Kidney (tissue), 14 donors: ENCODE measurements around the gene GRIP2. TPM values are rescaled to one million over a fixed set of nuclear protein-coding genes. Genes with fewer than 3 reads are reported as not detected.
A peak's percentile ranks its signal among the peaks of the same experiment; 100 is the strongest.

Experiments used
- DNase-seq, 5 donors: peaks; one replicate each; pipeline ENCODE4 v3.0.0-alpha.2; 2013 to 2020
- FAIRE-seq: peaks from 2 replicates; lab custom pipeline; 2012; peaks lifted over from hg19 to GRCh38; lab: Jason Lieb, UNC
- H3K27ac ChIP-seq, 2 donors: one replicate each; pipeline ENCODE4 v1.7.0; 2013; ENCODE audit warnings: low read depth in 2 of 2, low read length in 2 of 2, inconsistent platforms in 1 of 2
- H3K27me3 ChIP-seq: one replicate; pipeline ENCODE4 v1.7.1; 2013; ENCODE audit warnings: low read length, inconsistent platforms; ENCODE audit not compliant: control insufficient read depth, insufficient read depth
- H3K36me3 ChIP-seq, 3 donors: one replicate each; pipeline versions ENCODE4 v1.7.0 to v1.7.1; 2013; ENCODE audit warnings: low read length in 3 of 3, control low read depth in 1 of 3, inconsistent platforms in 1 of 3; ENCODE audit not compliant: insufficient read depth in 3 of 3, control insufficient read depth in 2 of 3
- H3K4me1 ChIP-seq, 3 donors: one replicate each; pipeline versions ENCODE4 v1.7.0 to v1.7.1; 2013; ENCODE audit warnings: low read length in 3 of 3, inconsistent platforms in 1 of 3, low read depth in 1 of 3; ENCODE audit not compliant: control insufficient read depth in 2 of 3, insufficient read depth in 2 of 3
- H3K4me3 ChIP-seq, 3 donors: one replicate each; pipeline versions ENCODE4 v1.7.0 to v1.8.1; 2013; ENCODE audit warnings: low read length in 3 of 3, control low read depth in 1 of 3, inconsistent platforms in 1 of 3
- H3K9ac ChIP-seq, 3 donors: one replicate each; pipeline versions ENCODE4 v1.7.0 to v1.7.1; 2013; ENCODE audit warnings: low read length in 3 of 3, control low read depth in 1 of 3, inconsistent platforms in 1 of 3
- H3K9me3 ChIP-seq, 3 donors: one replicate each; pipeline versions ENCODE4 v1.7.0 to v1.7.1; 2013; ENCODE audit warnings: low read length in 3 of 3, control low read depth in 1 of 3, inconsistent platforms in 1 of 3; ENCODE audit not compliant: control insufficient read depth in 2 of 3, insufficient read depth in 1 of 3
- intact Hi-C: fragments of 100-400 bp; cut with DNase I; formaldehyde crosslinking; loops from one replicate; pipeline ENCODE4 v1.11.1; 2022
- polyA plus RNA-seq: library from polyadenylated mRNA; stranded (reverse); fragments of 350-450 nt; fragmentation: Illumina TruSeq; extraction: RNeasy Lipid Tissue Mini Kit (QIAGEN cat#74804); gene quantifications from one replicate; pipeline ENCODE4 v1.2.3, GENCODE V29; 2014; ENCODE audit warnings: low read depth, low replicate concordance; ENCODE audit not compliant: insufficient read depth
- total RNA-seq: library from RNA; stranded (reverse); fragmentation: NEBNext Ultra II Directional; extraction: Animal tissue kit (Norgen Biotek cat#: 25700); gene quantifications from one replicate; pipeline ENCODE4 v1.2.1, GENCODE V29; 2021
- TF ChIP-seq, protein P1 (sequence below): IDR thresholded peaks from 3 replicates; pipeline ENCODE4 v1.5.1; 2012; ENCODE audit warnings: mild to moderate bottlenecking, moderate library complexity, borderline replicate concordance; ENCODE audit not compliant: insufficient read depth; ENCODE audit errors: extremely low read depth
- donor health status: control.
- donor health status: control.
- donor health status: control.
- donor health status: control.
- donor health status: control.
- donor health status: DM: yes; HTN: yes; CAD: no.
- donor health status: Normal renal cell carcinoma (clear cell type).

GRIP2 gene
- total and polyA plus RNA-seq, 2 donors from 2014 or later, result 3.0 to 3.2 TPM

DNA sequence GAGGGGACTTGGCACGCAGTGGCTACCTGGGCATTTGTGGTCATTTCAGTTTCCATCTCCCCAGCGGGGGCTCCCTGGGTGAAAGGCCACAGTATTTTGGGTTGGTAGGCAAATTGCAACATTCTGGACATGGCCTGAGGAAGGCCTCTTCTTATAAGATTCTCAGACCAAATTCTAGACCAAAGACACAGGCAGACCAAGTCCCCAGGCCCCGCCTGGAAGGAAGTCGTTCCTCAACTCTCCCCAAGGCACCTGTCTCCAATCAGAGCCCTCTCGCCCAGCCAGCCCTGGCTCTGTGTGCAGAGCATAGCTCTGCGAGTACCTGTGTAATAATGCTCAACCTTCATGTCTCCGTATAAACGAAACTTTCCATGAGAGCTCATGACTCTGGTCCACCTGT lies 53.1 kb downstream of the GRIP2 start:
- Histone ChIP-seq H3K27ac (no peak overlapping the region), H3K9me3 (no peaks in the 10 kb centered on the region), H3K9ac (no peak overlapping the region), H3K27me3 (no peaks in the 10 kb centered on the region), H3K4me3 (no peak overlapping the region), H3K4me1 (peaks cover 0 to 8% (median 0%) of the 10 kb centered on the region in 3 donors), H3K36me3 (peaks cover 0 to 9% (median 6%) of the 10 kb centered on the region in 3 donors)
- intact Hi-C loops, result no loop called here
- TF ChIP-seq, protein P1, sequence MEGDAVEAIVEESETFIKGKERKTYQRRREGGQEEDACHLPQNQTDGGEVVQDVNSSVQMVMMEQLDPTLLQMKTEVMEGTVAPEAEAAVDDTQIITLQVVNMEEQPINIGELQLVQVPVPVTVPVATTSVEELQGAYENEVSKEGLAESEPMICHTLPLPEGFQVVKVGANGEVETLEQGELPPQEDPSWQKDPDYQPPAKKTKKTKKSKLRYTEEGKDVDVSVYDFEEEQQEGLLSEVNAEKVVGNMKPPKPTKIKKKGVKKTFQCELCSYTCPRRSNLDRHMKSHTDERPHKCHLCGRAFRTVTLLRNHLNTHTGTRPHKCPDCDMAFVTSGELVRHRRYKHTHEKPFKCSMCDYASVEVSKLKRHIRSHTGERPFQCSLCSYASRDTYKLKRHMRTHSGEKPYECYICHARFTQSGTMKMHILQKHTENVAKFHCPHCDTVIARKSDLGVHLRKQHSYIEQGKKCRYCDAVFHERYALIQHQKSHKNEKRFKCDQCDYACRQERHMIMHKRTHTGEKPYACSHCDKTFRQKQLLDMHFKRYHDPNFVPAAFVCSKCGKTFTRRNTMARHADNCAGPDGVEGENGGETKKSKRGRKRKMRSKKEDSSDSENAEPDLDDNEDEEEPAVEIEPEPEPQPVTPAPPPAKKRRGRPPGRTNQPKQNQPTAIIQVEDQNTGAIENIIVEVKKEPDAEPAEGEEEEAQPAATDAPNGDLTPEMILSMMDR, result no peak
- FAIRE-seq (no peak), DNase-seq (peak in 1 of 5 donors; percentile 29)

DNA sequence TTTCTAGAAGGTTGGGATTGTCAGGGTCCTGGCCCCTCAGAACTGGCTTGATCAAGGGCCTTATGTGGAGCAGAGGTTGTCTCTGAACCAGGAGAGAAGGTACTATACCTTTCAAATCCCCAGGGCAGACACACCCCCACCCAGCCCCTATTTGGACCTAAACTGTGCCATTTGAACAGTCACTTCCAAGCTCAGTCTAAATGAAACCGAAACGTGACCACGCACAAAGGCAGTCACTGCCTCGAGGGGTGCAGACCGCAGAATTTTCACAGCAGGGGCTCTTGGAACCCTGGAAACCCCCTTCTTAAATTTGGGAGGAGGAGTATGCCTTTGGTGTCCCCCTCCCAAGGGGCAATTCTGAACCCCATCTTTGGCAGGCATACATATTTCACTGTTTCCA lies 53.7 kb downstream of the GRIP2 start:
- Histone ChIP-seq H3K36me3 (peaks cover 0 to 15% (median 6%) of the 10 kb centered on the region in 3 donors), H3K27me3 (no peaks in the 10 kb centered on the region), H3K27ac (peak overlapping the region in 1 of 2 donors; percentile 54), H3K9ac (no peak overlapping the region), H3K4me3 (no peak overlapping the region), H3K4me1 (peaks cover 0 to 14% (median 2%) of the 10 kb centered on the region in 3 donors), H3K9me3 (no peaks in the 10 kb centered on the region)
- TF ChIP-seq, protein P1, result no peak
- intact Hi-C loops, result no loop called here
- DNase-seq, result peak in 1 of 5 donors; percentile 24
- FAIRE-seq, result no peak

DNA sequence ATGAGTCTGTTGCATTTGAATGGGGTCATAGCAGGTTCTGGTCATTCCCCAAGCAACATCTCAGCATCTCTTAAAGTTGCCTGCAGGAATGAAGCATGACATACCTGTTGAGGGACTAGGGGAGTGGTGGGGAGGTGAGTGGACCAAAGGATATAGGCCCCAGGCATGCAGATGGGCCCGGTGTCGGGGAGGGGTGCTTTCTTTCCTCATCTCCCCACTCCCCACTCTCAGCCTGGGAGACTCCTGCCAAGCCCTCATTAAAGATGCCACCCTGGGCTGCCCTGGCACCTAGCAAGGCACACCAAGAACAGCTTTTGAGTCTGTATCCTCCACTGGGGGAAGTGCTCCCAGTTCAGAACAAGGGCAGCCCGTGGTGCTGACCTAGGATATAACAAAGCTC lies 54.2 kb downstream of the GRIP2 start:
- peaks cover 0 to 15% (median 6%) of the 10 kb centered on the region in 3 donors for H3K36me3 ChIP-seq
- FAIRE-seq, result no peak
- H3K4me3 ChIP-seq, result no peak overlapping the region
- no peaks in the 10 kb centered on the region for H3K27me3 ChIP-seq
- H3K4me1 ChIP-seq, result peaks cover 0 to 17% (median 2%) of the 10 kb centered on the region in 3 donors
- H3K9me3 ChIP-seq, result no peaks in the 10 kb centered on the region
- TF ChIP-seq, protein P1, result no peak
- intact Hi-C loops, result no loop called here
- peak in 1 of 5 donors; percentile 57 for DNase-seq
- no peak overlapping the region for H3K27ac ChIP-seq
- H3K9ac ChIP-seq, result no peak overlapping the region

DNA sequence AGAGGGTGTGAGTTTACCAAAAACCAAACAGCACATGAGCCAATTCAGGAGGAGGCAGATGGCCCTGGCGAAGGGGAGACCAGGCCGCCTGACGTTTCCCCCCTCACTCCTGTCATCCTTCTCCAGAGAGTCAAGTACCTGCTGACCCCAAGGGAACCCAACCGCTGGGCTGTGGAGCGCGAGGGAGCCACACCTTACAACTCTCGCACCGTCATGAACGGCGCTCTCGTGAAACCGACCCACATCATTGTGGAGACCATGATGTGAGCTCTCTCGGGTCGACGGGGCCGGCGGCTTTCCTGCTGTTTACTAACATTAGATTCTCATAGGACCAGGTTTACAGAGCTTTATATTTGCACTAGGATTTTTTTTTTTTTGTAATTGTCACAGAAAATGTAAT lies 55.4 kb downstream of the GRIP2 start:
- Histone ChIP-seq H3K4me1 (peaks cover 0 to 27% (median 2%) of the 10 kb centered on the region in 3 donors), H3K27ac (no peak overlapping the region), H3K36me3 (peaks cover 0 to 19% (median 6%) of the 10 kb centered on the region in 3 donors), H3K4me3 (no peak overlapping the region), H3K27me3 (no peaks in the 10 kb centered on the region), H3K9me3 (no peaks in the 10 kb centered on the region), H3K9ac (no peak overlapping the region)
- DNase-seq (peak in 1 of 5 donors; percentile 32), FAIRE-seq (no peak)
- TF ChIP-seq, protein P1, result no peak
- intact Hi-C loops, result no loop called here
